GM12801 (cell line): ENCODE measurements around the gene ACTR3C.

Experiments used
- TF ChIP-seq, protein P1 (sequence below): IDR thresholded peaks from one replicate; pipeline ENCODE4 v1.5.1; 2011; ENCODE audit warnings: control low read depth; ENCODE audit not compliant: insufficient read length; ENCODE audit errors: extremely low read depth

The ACTR3C gene

DNA sequence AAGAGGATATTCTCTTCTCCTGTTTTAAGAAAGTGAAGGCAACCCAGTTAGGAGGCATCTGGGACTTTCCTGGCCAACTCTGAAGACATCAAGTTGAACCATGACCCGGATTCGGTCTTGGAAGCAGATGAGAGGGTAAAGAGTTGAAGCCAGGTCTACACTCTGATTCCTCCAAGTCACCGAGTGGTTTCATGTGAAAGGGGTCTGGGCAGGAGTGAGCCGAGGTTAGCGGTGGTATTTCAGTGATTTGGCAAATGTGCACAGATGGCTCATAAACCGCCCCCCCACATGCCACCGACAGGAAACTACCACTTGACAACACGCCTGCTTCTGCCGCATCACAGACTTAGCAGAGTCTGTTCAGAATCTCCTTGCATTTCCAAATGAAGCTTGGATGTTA, 33.9 kb upstream of the ACTR3C start:
- TF ChIP-seq, protein P1, sequence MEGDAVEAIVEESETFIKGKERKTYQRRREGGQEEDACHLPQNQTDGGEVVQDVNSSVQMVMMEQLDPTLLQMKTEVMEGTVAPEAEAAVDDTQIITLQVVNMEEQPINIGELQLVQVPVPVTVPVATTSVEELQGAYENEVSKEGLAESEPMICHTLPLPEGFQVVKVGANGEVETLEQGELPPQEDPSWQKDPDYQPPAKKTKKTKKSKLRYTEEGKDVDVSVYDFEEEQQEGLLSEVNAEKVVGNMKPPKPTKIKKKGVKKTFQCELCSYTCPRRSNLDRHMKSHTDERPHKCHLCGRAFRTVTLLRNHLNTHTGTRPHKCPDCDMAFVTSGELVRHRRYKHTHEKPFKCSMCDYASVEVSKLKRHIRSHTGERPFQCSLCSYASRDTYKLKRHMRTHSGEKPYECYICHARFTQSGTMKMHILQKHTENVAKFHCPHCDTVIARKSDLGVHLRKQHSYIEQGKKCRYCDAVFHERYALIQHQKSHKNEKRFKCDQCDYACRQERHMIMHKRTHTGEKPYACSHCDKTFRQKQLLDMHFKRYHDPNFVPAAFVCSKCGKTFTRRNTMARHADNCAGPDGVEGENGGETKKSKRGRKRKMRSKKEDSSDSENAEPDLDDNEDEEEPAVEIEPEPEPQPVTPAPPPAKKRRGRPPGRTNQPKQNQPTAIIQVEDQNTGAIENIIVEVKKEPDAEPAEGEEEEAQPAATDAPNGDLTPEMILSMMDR = no peak

DNA sequence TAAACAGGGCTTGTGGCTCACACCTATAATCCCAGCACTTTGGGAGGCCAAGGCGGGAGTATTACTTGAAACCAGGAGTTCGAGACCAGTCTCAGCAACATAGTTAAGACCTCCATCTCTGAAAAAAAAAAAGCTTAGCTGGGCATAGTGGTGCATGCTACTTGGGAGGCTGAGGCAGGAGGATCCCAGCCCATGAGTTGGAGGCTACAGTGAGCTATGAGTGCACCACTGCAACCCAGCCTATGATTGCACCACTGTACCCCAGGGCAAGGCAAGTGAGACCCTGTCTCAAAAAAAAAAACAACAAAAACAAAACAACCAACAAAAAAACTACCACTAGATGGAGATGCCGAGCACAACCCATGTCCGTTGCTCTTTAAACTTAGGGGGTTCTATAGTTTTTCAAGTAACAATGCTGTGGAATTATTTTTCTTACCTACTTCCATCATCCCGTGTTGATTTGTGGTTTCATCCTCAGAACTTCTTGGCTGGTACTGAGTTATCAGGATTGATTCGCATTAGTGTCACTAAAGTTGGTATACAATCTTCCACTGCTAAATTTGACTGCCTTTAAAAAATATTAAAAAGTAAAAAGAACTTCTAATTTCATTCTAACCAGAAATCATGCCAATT, 33.0 kb upstream of the ACTR3C start:
- TF ChIP-seq, protein P1 = no peak

DNA sequence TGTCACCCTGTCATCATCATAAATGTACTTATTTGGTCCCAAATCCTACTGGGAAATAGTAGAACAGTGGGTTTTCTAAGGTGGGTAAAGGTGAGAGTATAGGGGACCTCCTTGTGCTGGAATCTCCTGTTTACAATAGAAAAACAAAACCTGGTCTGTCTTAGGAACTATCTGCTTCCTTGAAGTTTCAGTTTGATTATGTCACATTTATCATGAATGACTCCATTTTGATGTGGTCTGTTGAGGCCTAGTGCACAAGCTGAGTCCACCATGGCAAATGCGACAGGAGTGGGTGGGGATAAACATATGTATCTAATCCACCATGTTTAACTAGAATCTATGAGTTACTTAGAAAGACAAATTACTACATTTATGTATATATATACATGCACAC, 32.3 kb upstream of the ACTR3C start:
- TF ChIP-seq, protein P1 = no peak

DNA sequence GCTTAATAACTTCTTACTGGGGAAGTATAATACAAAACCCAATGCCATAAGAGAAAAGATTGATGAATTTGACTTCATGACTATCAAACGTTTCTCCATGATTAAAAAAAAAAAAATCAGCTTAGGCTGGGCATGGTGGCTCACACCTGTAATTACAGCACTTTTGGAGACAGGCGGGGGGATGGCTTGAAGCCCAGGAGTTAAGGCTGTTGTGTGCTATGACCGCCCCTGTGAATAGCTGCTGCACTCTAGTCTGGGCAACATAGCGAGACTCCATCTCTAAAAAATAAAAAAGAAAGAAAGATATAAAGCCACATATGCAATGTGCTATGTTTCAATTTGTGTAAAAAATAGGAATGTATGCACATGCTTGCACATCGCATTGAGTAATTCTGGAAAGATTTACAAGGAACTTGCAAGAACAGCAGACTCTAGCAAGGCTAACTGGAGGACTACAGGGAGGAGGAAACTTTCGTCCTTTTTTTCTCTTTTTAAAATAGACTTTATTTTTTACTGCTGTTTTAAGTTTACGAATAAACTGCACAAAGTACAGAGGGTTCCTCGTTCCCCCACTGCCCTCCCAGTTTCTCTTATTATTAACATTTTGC, 28.3 kb upstream of the ACTR3C start:
- TF ChIP-seq, protein P1 = no peak

DNA sequence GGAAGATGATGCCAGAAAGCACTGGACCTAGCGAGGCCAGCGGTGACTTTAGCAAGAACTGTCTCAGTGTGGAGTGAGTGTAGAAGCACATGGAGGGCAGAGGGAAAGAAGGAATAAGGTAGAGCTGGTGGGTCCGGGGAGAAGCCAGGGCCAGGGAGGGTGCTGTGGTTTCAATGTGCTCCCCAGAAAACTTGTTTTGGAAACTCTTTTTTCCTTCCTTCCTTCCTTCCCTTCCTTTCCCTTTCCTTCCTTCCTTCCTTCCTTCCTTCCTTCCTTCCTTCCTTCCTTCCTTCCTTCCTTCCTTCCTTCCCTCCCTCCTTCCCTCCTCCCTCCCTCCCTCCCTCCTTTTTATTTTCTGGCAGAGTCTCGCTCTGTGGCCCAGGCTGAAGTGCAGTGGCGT, 23.6 kb upstream of the ACTR3C start:
- TF ChIP-seq, protein P1 = no peak

DNA sequence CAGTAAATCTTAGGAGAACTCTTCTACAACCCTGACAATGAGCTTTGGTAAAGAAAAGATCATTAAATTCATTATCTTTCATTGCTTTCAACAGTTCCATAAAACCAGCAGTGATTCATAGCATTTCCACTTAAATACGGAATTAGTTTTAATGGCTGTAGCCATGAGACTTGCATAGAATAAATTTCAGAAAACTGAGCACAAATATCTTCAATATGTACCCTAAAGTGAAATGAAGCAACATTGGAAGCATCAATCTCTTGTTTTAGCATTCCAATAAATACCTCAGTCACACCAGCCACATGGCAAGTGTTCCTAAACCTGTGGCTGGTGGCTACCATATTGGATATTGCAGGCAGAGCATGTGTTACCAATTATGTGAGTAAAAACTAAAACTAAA, 21.7 kb upstream of the ACTR3C start:
- TF ChIP-seq, protein P1 = no peak

DNA sequence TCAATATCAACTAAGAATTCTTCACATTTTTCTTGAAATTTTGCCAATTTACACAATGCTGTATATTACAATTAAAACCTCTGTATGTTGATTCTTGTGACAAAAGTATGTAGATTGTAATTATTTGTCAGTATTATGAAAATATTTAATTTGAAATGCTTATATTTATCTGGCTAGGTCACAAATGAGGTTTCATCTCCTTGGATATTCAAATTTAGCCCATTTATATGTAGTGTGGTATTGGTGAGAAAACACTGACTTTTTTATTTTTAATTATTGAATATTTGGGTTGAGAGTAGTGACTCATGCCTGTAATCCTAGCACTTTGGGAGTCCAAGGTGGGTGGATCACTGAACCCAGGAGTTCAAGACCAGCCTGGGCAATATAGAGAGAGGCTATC, 21.0 kb upstream of the ACTR3C start:
- TF ChIP-seq, protein P1 = no peak
